GM12878 (cell line): Measurements from ENCODE around the gene SPIN1. TPM values are rescaled to one million over a fixed set of nuclear protein-coding genes. Genes with fewer than 3 reads are reported as not detected.

Source experiments
- ATAC-seq: fragments of 200-7000 bp; cut with Tn5 transposase; 3 replicates; pipeline ENCODE4 v1.9.1; 2020; ENCODE audit warnings: mild to moderate bottlenecking, moderate library complexity
- BruUV-seq: library from RNA; stranded (reverse); fragments of 400-500 nt; replicated peaks from 2 replicates; lab custom pipeline; 2021; lab: Mats Ljungman, UMichigan
- CTCF ChIA-PET: fragments of 300-600 bp; sonication (Branson Sonifier 250); formaldehyde crosslinking; extraction: SDS; loops from one replicate; lab custom pipeline; 2021; ENCODE audit warnings: inconsistent platforms; lab: Yijun Ruan, JAX
- POLR2A ChIA-PET: fragments of 350-600 bp; formaldehyde crosslinking; extraction: SDS; loops from one replicate; lab custom pipeline; 2021; ENCODE audit warnings: inconsistent platforms; lab: Charles Lee
- RAD21 ChIA-PET: fragments of 300-600 bp; sonication (Branson Sonifier 250); formaldehyde crosslinking; loops from one replicate; lab custom pipeline; 2023; ENCODE audit warnings: antibody characterized with exemption; ENCODE audit not compliant: unreplicated experiment; lab: Charles Lee
- SMC1A ChIA-PET: fragments of 300-600 bp; sonication (Branson Sonifier 250); formaldehyde crosslinking; loops from one replicate; lab custom pipeline; 2023; ENCODE audit not compliant: unreplicated experiment, uncharacterized antibody; lab: Charles Lee
- DNase-seq: peaks from one replicate; pipeline ENCODE4 v3.0.0-alpha.2; 2011; ENCODE audit warnings: low read depth, low spot score
- FAIRE-seq: peaks from 3 replicates; lab custom pipeline; 2011; peaks lifted over from hg19 to GRCh38; lab: Jason Lieb, UNC
- H2AFZ ChIP-seq: 2 replicates; pipeline ENCODE4 v1.6.0; 2011; ENCODE audit warnings: low read depth, low read length, control low read depth; ENCODE audit not compliant: control insufficient read depth
- H3K27ac ChIP-seq: 2 replicates; pipeline ENCODE4 v1.5.1; 2011; ENCODE audit warnings: control low read depth; ENCODE audit not compliant: control insufficient read depth, insufficient read depth
- H3K27me3 ChIP-seq, 2 experiments: replicated peaks in 1 of 2; 2 replicates each; pipeline versions ENCODE4 v1.6.0 to v1.6.1; 2011; ENCODE audit warnings: low read length in 1 of 2; ENCODE audit not compliant: control insufficient read depth in 2 of 2, insufficient read depth in 2 of 2
- H3K36me3 ChIP-seq, 2 experiments: 2 replicates each; pipeline ENCODE4 v1.5.1; 2011; ENCODE audit warnings: low read length in 1 of 2; ENCODE audit not compliant: control insufficient read depth in 2 of 2, insufficient read depth in 2 of 2
- H3K4me1 ChIP-seq: 2 replicates; pipeline ENCODE4 v1.6.1; 2011; ENCODE audit warnings: mild to moderate bottlenecking, low read length, moderate library complexity, mixed read lengths; ENCODE audit not compliant: control insufficient read depth, insufficient read depth
- H3K4me2 ChIP-seq: 2 replicates; pipeline ENCODE4 v1.6.0; 2011; ENCODE audit warnings: control low read depth; ENCODE audit not compliant: control insufficient read depth, insufficient read depth
- H3K4me3 ChIP-seq: fragments of 200-600 bp; sonication (generic); 2 replicates; pipeline ENCODE4 v1.5.1; 2016
- H3K79me2 ChIP-seq: 2 replicates; pipeline ENCODE4 v1.6.0; 2011; ENCODE audit warnings: low read length; ENCODE audit not compliant: control insufficient read depth, insufficient read depth
- H3K9ac ChIP-seq: 2 replicates; pipeline ENCODE4 v1.8.0; 2011; ENCODE audit warnings: low read length, control low read depth, mixed read lengths; ENCODE audit not compliant: control insufficient read depth, insufficient read depth
- H3K9me3 ChIP-seq: replicated peaks from 3 replicates; pipeline ENCODE4 v1.5.1; 2011; ENCODE audit warnings: mild to moderate bottlenecking, low read length; ENCODE audit not compliant: control insufficient read depth, insufficient read depth
- H4K20me1 ChIP-seq: 2 replicates; pipeline ENCODE4 v1.6.0; 2011; ENCODE audit not compliant: control insufficient read depth, insufficient read depth
- CEBPB ChIP-seq, 2 experiments: fragments of 150-350 bp in 1 of 2; IDR thresholded peaks; 2 replicates each; pipeline ENCODE4 v1.6.1; 2012 to 2014; ENCODE audit warnings: low read depth in 2 of 2, low read length in 2 of 2, borderline replicate concordance in 1 of 2, inconsistent platforms in 1 of 2
- CHD1 ChIP-seq: IDR thresholded peaks from 2 replicates; pipeline ENCODE4 v1.6.1; 2012; ENCODE audit warnings: low read depth, low read length, improper control_type of control experiment
- CREB1 ChIP-seq: IDR thresholded peaks from 2 replicates; pipeline ENCODE4 v1.6.1; 2012; ENCODE audit warnings: low read depth, mild to moderate bottlenecking, inconsistent platforms
- EGR1 ChIP-seq, 2 experiments: IDR thresholded peaks; 1 replicate in 1 of 2; 2 replicates in 1 of 2; pipeline ENCODE4 v1.6.1; 2011 to 2012; ENCODE audit warnings: low read depth in 2 of 2, low read length in 2 of 2, borderline replicate concordance in 1 of 2, mild to moderate bottlenecking in 1 of 2, moderate library complexity in 1 of 2
- EZH2 ChIP-seq: IDR thresholded peaks from 2 replicates; pipeline ENCODE4 v1.6.1; 2012; ENCODE audit warnings: low read depth, mild to moderate bottlenecking, control low read depth, inconsistent platforms, low read length, borderline replicate concordance; ENCODE audit not compliant: control insufficient read depth
- IKZF2 ChIP-seq, 2 experiments: fragments of 450-650 bp; IDR thresholded peaks; 2 replicates each; pipeline ENCODE4 v1.6.1; 2017; ENCODE audit warnings: mild to moderate bottlenecking in 2 of 2, moderate library complexity in 2 of 2
- MTA3 ChIP-seq: IDR thresholded peaks from 2 replicates; pipeline ENCODE4 v1.6.1; 2012; ENCODE audit warnings: low read length, inconsistent platforms, borderline replicate concordance
- NR2F1 ChIP-seq: fragments of 450-650 bp; conservative IDR thresholded peaks from 2 replicates; pipeline ENCODE4 v1.6.1; 2017; ENCODE audit warnings: mild to moderate bottlenecking
- SP1 ChIP-seq: IDR thresholded peaks from one replicate; pipeline ENCODE4 v1.6.1; 2011; ENCODE audit warnings: low read depth, low read length
- STAT3 ChIP-seq: IDR thresholded peaks from 2 replicates; pipeline ENCODE4 v1.6.1; 2011; ENCODE audit warnings: low read depth, low read length, improper control_type of control experiment
- TARDBP ChIP-seq: IDR thresholded peaks from 2 replicates; pipeline ENCODE4 v1.6.1; 2016; ENCODE audit warnings: borderline replicate concordance
- WGBS: methylation state at CpG from one replicate; pipeline ENCODE4 v1.1.6; 2016; ENCODE audit warnings: low lambda C conversion rate; ENCODE audit not compliant: insufficient replicate concordance, insufficient coverage; ENCODE audit errors: missing lambda C conversion rate; 5-methylcytosine and 5-hydroxymethylcytosine counted together
- in situ Hi-C: fragments of 300-500 bp; cut with MboI; formaldehyde crosslinking; loops from 9 replicates; pipeline ENCODE4 v1.14.3; 2018; ENCODE audit warnings: mixed read lengths
- intact Hi-C: fragments of 100-400 bp; cut with micrococcal nuclease; formaldehyde crosslinking; loops from one replicate; pipeline ENCODE4 v1.14.2; 2022; ENCODE audit not compliant: unreplicated experiment
- polyA plus RNA-seq, 11 experiments: library from polyadenylated mRNA; depleted of rRNA in 4 of 11; unstranded in 6 of 11; stranded (reverse) in 5 of 11; fragments of >200 nt; fragmentation: Nextera tagmentation in 4 of 11; fragmentation: Illumina TruSeq in 1 of 11; extraction: Ambion mirVana in 4 of 11; extraction: Trizol in 1 of 11; gene quantifications; 1 replicate in 1 of 11; 2 replicates in 10 of 11; pipeline versions ENCODE4 v1.2.1 to v1.2.3, GENCODE V29; 2011 to 2016; ENCODE audit warnings: inconsistent platforms in 2 of 11, missing spikeins in 2 of 11, low read depth in 1 of 11
- total RNA-seq, 4 experiments: library from RNA; depleted of rRNA in 3 of 4; stranded (reverse); fragments of >200 nt in 3 of 4; fragmentation: Illumina TruSeq in 1 of 4; extraction: Trizol in 1 of 4; gene quantifications; 2 replicates each; pipeline versions ENCODE4 v1.2.1 to v1.2.3, GENCODE V29; 2013 to 2021
- TF ChIP-seq, protein P1 (sequence below): fragments of 450-650 bp; IDR thresholded peaks from 2 replicates; pipeline ENCODE4 v1.6.1; 2017; ENCODE audit warnings: mild to moderate bottlenecking
- TF ChIP-seq, protein P2 (sequence below): IDR thresholded peaks from 2 replicates; pipeline ENCODE4 v1.6.1; 2011; ENCODE audit warnings: borderline replicate concordance, low read depth, mild to moderate bottlenecking, moderate library complexity, low read length; ENCODE audit not compliant: insufficient read depth, poor library complexity, severe bottlenecking
- TF ChIP-seq, protein P3 (sequence below), 3 experiments: IDR thresholded peaks in 2 of 3; conservative IDR thresholded peaks in 1 of 3; 2 replicates each; pipeline ENCODE4 v1.5.1; 2011; ENCODE audit warnings: low read depth in 3 of 3, low read length in 3 of 3, mild to moderate bottlenecking in 3 of 3, control low read depth in 2 of 3, moderate library complexity in 2 of 3, inconsistent platforms in 1 of 3, mixed read lengths in 1 of 3; ENCODE audit not compliant: control insufficient read depth in 2 of 3, insufficient read depth in 1 of 3; ENCODE audit errors: extremely low read depth in 1 of 3
- TF ChIP-seq, protein P4 (sequence below): fragments of 450-650 bp; formaldehyde crosslinking; IDR thresholded peaks from 2 replicates; pipeline ENCODE4 v1.4.0; 2022; ENCODE audit warnings: mild to moderate bottlenecking, moderate library complexity

Gene SPIN1
- total and polyA plus RNA-seq, 10 of the 15 experiments (the other 5 are each of a cell fraction or from before 2014, with no cell fraction given) = 6.6 to 30.3 (median 17.1) TPM

DNA sequence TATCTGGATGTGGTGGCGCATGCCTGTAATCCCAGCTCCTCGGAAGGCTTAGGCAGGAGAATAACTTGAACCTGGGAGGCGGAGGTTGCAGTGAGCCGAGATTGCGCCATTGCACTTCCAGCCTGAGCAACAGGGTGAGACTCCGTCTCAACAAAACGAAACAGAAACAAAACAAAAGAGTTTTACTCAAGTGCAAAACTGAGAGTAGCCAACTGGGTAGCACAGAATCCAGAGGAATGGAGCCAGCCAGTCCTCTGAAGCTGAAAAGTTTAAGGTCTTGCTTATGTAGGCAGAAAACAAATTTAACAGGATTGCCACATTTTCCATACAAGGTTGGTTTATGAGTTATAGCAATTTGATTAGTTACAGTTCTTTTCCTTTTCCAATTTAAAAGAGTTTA lies 32.0 kb downstream of the SPIN1 start:
- SMC1A ChIA-PET = no interaction called here
- Histone ChIP-seq H3K79me2 (no peaks in the 10 kb centered on the region; the same call in 1 of the 2 replicates), H3K4me3 (no peak overlapping the region), H3K4me2 (no peak overlapping the region), H4K20me1 (no peaks in the 10 kb centered on the region), H3K4me1 (no peaks in the 10 kb centered on the region), H3K36me3 (peaks cover 0 to 2% of the 10 kb centered on the region in 2 experiments; a peak in 1 of 4 replicates), H3K27ac (no peak overlapping the region), H3K9me3 (peaks cover 12% of the 10 kb centered on the region), H3K9ac (no peak overlapping the region), H3K27me3 (no peaks in the 10 kb centered on the region), H2AFZ (no peak overlapping the region)
- RAD21 ChIA-PET = no interaction called here
- TF ChIP-seq EZH2 = no peak
- no peak for TF ChIP-seq STAT3
- TF ChIP-seq MTA3 = no peak
- no peak for TF ChIP-seq EGR1 (IDR thresholded peaks at IDR 0.05; ENCODE audit: borderline replicate concordance in 1 of 2, low read depth in 2 of 2, low read length in 2 of 2)
- no peak for TF ChIP-seq CREB1
- TF ChIP-seq, protein P1, sequence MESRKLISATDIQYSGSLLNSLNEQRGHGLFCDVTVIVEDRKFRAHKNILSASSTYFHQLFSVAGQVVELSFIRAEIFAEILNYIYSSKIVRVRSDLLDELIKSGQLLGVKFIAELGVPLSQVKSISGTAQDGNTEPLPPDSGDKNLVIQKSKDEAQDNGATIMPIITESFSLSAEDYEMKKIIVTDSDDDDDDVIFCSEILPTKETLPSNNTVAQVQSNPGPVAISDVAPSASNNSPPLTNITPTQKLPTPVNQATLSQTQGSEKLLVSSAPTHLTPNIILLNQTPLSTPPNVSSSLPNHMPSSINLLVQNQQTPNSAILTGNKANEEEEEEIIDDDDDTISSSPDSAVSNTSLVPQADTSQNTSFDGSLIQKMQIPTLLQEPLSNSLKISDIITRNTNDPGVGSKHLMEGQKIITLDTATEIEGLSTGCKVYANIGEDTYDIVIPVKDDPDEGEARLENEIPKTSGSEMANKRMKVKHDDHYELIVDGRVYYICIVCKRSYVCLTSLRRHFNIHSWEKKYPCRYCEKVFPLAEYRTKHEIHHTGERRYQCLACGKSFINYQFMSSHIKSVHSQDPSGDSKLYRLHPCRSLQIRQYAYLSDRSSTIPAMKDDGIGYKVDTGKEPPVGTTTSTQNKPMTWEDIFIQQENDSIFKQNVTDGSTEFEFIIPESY = no peak
- TF ChIP-seq IKZF2 (IDR thresholded peaks at IDR 0.05) = no peak
- TF ChIP-seq, protein P2, sequence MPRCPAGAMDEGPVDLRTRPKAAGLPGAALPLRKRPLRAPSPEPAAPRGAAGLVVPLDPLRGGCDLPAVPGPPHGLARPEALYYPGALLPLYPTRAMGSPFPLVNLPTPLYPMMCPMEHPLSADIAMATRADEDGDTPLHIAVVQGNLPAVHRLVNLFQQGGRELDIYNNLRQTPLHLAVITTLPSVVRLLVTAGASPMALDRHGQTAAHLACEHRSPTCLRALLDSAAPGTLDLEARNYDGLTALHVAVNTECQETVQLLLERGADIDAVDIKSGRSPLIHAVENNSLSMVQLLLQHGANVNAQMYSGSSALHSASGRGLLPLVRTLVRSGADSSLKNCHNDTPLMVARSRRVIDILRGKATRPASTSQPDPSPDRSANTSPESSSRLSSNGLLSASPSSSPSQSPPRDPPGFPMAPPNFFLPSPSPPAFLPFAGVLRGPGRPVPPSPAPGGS = no peak
- TF ChIP-seq CEBPB (IDR thresholded peaks at IDR 0.05; ENCODE audit: borderline replicate concordance in 1 of 2, low read depth in 2 of 2, low read length in 2 of 2) = no peak
- no peak for TF ChIP-seq NR2F1
- no peak for TF ChIP-seq TARDBP
- TF ChIP-seq, protein P3, sequence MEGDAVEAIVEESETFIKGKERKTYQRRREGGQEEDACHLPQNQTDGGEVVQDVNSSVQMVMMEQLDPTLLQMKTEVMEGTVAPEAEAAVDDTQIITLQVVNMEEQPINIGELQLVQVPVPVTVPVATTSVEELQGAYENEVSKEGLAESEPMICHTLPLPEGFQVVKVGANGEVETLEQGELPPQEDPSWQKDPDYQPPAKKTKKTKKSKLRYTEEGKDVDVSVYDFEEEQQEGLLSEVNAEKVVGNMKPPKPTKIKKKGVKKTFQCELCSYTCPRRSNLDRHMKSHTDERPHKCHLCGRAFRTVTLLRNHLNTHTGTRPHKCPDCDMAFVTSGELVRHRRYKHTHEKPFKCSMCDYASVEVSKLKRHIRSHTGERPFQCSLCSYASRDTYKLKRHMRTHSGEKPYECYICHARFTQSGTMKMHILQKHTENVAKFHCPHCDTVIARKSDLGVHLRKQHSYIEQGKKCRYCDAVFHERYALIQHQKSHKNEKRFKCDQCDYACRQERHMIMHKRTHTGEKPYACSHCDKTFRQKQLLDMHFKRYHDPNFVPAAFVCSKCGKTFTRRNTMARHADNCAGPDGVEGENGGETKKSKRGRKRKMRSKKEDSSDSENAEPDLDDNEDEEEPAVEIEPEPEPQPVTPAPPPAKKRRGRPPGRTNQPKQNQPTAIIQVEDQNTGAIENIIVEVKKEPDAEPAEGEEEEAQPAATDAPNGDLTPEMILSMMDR (IDR thresholded peaks at IDR 0.05 in 2 of 3, conservative IDR thresholded peaks at IDR 0.05 in 1 of 3; ENCODE audit: control insufficient read depth in 2 of 3, extremely low read depth in 1 of 3, insufficient read depth in 1 of 3, low read depth in 3 of 3, low read length in 3 of 3) = no peak
- TF ChIP-seq, protein P4, sequence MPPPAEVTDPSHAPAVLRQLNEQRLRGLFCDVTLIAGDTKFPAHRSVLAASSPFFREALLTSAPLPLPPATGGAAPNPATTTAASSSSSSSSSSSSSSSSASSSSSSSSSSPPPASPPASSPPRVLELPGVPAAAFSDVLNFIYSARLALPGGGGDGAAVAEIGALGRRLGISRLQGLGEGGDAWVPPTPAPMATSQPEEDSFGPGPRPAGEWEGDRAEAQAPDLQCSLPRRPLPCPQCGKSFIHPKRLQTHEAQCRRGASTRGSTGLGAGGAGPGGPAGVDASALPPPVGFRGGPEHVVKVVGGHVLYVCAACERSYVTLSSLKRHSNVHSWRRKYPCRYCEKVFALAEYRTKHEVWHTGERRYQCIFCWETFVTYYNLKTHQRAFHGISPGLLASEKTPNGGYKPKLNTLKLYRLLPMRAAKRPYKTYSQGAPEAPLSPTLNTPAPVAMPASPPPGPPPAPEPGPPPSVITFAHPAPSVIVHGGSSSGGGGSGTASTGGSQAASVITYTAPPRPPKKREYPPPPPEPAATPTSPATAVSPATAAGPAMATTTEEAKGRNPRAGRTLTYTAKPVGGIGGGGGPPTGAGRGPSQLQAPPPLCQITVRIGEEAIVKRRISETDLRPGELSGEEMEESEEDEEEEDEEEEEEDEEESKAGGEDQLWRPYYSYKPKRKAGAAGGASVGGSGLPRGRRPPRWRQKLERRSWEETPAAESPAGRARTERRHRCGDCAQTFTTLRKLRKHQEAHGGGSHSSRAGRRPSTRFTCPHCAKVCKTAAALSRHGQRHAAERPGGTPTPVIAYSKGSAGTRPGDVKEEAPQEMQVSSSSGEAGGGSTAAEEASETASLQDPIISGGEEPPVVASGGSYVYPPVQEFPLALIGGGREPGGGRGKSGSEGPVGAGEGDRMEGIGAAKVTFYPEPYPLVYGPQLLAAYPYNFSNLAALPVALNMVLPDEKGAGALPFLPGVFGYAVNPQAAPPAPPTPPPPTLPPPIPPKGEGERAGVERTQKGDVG = no peak
- no peak for TF ChIP-seq CHD1
- TF ChIP-seq SP1 = no peak
- FAIRE-seq (no peak), DNase-seq (no peak), ATAC-seq (no peak)
- CTCF ChIA-PET = no interaction called here
- 100% methylated on average over 7 of the region's 7 CpGs for WGBS
- POLR2A ChIA-PET = no interaction called here
- in situ Hi-C loops (no loop called here), intact Hi-C loops (no loop called here)
- BruUV-seq = no TSS peak
